SK-N-SH treated with all-trans-retinoic acid at 6 μM for 48 hours (cell line): ENCODE results near the gene IVNS1ABP.

Experiments used
- ATAC-seq: fragments of 200-7000 bp; cut with Tn5 transposase; 3 replicates; pipeline ENCODE4 v1.9.1; 2020; ENCODE audit warnings: mild to moderate bottlenecking, moderate library complexity
- BACH2 ChIP-seq: fragments of 250-450 bp; sonication (Bioruptor Pico); IDR thresholded peaks from 2 replicates; pipeline ENCODE4 v1.9.0; 2021; ENCODE audit warnings: mild to moderate bottlenecking, borderline replicate concordance
- CREB5 ChIP-seq: fragments of 250-450 bp; sonication (Bioruptor Pico); IDR thresholded peaks from 2 replicates; pipeline ENCODE4 v1.5.1; 2020; ENCODE audit warnings: low read depth, mild to moderate bottlenecking, moderate library complexity
- CSDC2 ChIP-seq: fragments of 250-450 bp; sonication (Bioruptor Pico); IDR thresholded peaks from 2 replicates; pipeline ENCODE4 v1.5.0; 2020; ENCODE audit warnings: mild to moderate bottlenecking, moderate library complexity
- ESRRG ChIP-seq: fragments of 250-450 bp; sonication (Bioruptor Pico); IDR thresholded peaks from 2 replicates; pipeline ENCODE4 v1.6.1; 2021; ENCODE audit warnings: mild to moderate bottlenecking
- GLIS3 ChIP-seq: fragments of 250-450 bp; sonication (Bioruptor Pico); IDR thresholded peaks from 2 replicates; pipeline ENCODE4 v1.5.0; 2020; ENCODE audit warnings: mild to moderate bottlenecking, moderate library complexity
- ISL1 ChIP-seq: fragments of 250-450 bp; sonication (Bioruptor Pico); IDR thresholded peaks from 2 replicates; pipeline ENCODE4 v2.1.2; 2022; ENCODE audit warnings: mild to moderate bottlenecking, moderate library complexity
- OSR1 ChIP-seq: fragments of 250-450 bp; sonication (Bioruptor Pico); IDR thresholded peaks from 2 replicates; pipeline ENCODE4 v1.8.0; 2022; ENCODE audit warnings: moderate library complexity, mild to moderate bottlenecking, inconsistent platforms
- PATZ1 ChIP-seq: fragments of 250-450 bp; sonication (Bioruptor Pico); IDR thresholded peaks from 2 replicates; pipeline ENCODE4 v1.8.0; 2020; ENCODE audit warnings: mild to moderate bottlenecking, moderate library complexity, borderline replicate concordance
- POU6F1 ChIP-seq: fragments of 250-450 bp; sonication (Bioruptor Pico); IDR thresholded peaks from 2 replicates; pipeline ENCODE4 v1.8.0; 2021; ENCODE audit warnings: low read depth, mild to moderate bottlenecking, moderate library complexity, borderline replicate concordance
- RARB ChIP-seq: fragments of 250-450 bp; sonication (Bioruptor Pico); IDR thresholded peaks from 2 replicates; pipeline ENCODE4 v1.8.0; 2021; ENCODE audit warnings: mild to moderate bottlenecking, moderate library complexity
- SNAI2 ChIP-seq: fragments of 250-450 bp; sonication (Bioruptor Pico); IDR thresholded peaks from 2 replicates; pipeline ENCODE4 v1.5.0; 2020; ENCODE audit warnings: mild to moderate bottlenecking, moderate library complexity
- TCF4 ChIP-seq: fragments of 250-450 bp; sonication (Bioruptor Pico); IDR thresholded peaks from 2 replicates; pipeline ENCODE4 v1.8.0; 2021; ENCODE audit warnings: mild to moderate bottlenecking, moderate library complexity, borderline replicate concordance
- ZC3H10 ChIP-seq: fragments of 250-450 bp; sonication (Bioruptor Pico); IDR thresholded peaks from 2 replicates; pipeline ENCODE4 v1.5.1; 2021; ENCODE audit warnings: mild to moderate bottlenecking, moderate library complexity
- ZFP30 ChIP-seq: fragments of 450-650 bp; formaldehyde crosslinking; IDR thresholded peaks from 2 replicates; pipeline ENCODE4 v1.5.0; 2022; ENCODE audit warnings: mild to moderate bottlenecking, moderate library complexity
- ZNF70 ChIP-seq: fragments of 450-650 bp; formaldehyde crosslinking; IDR thresholded peaks from 2 replicates; pipeline ENCODE4 v1.5.0; 2020; ENCODE audit warnings: mild to moderate bottlenecking, moderate library complexity
- ZNF8 ChIP-seq: fragments of 450-650 bp; formaldehyde crosslinking; IDR thresholded peaks from 2 replicates; pipeline ENCODE4 v1.5.0; 2020; ENCODE audit warnings: mild to moderate bottlenecking, moderate library complexity
- TF ChIP-seq, protein P1 (sequence below): fragments of 250-450 bp; sonication (Bioruptor Pico); IDR thresholded peaks from 2 replicates; pipeline ENCODE4 v1.5.1; 2021; ENCODE audit warnings: mild to moderate bottlenecking, moderate library complexity

The IVNS1ABP gene

GRCh38 chr1:185291652-185292051 is 25.4 kb downstream of the IVNS1ABP start:
- no peak for ATAC-seq
- TF ChIP-seq, protein P1, sequence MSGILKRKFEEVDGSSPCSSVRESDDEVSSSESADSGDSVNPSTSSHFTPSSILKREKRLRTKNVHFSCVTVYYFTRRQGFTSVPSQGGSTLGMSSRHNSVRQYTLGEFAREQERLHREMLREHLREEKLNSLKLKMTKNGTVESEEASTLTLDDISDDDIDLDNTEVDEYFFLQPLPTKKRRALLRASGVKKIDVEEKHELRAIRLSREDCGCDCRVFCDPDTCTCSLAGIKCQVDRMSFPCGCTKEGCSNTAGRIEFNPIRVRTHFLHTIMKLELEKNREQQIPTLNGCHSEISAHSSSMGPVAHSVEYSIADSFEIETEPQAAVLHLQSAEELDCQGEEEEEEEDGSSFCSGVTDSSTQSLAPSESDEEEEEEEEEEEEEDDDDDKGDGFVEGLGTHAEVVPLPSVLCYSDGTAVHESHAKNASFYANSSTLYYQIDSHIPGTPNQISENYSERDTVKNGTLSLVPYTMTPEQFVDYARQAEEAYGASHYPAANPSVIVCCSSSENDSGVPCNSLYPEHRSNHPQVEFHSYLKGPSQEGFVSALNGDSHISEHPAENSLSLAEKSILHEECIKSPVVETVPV (CRISPR knock-in tag) = no peak
- TF ChIP-seq CREB5 (no peak), TCF4 (no peak), ZFP30 (no peak), GLIS3 (no peak), ISL1 (CRISPR knock-in tag) (no peak)
- TF ChIP-seq, all 23 proteins: peak for 0

GRCh38 chr1:185291159-185291558 is 25.9 kb downstream of the IVNS1ABP start:
- no peak for TF ChIP-seq ESRRG (CRISPR knock-in tag)
- no peak for TF ChIP-seq BACH2 (CRISPR knock-in tag)
- TF ChIP-seq RARB (CRISPR knock-in tag) = no peak
- TF ChIP-seq PATZ1 = no peak
- TF ChIP-seq ZNF70 (CRISPR knock-in tag) = no peak
- TF ChIP-seq ZNF8 (CRISPR knock-in tag) = no peak
- no peak for TF ChIP-seq SNAI2 (CRISPR knock-in tag)
- TF ChIP-seq CREB5 = no peak
- no peak for TF ChIP-seq TCF4
- TF ChIP-seq ISL1 (CRISPR knock-in tag) = no peak
- no peak for TF ChIP-seq POU6F1 (CRISPR knock-in tag)
- no peak for TF ChIP-seq OSR1 (CRISPR knock-in tag)
- TF ChIP-seq, all 23 proteins: peak for 0
- ATAC-seq = no peak; the same call in 2 of the 3 replicates

- no peak for ATAC-seq
- TF ChIP-seq ISL1 (CRISPR knock-in tag) = no peak
- TF ChIP-seq PATZ1 = no peak
- no peak for TF ChIP-seq OSR1 (CRISPR knock-in tag)
- TF ChIP-seq CREB5 = no peak
- no peak for TF ChIP-seq CSDC2 (CRISPR knock-in tag)
- no peak for TF ChIP-seq ZC3H10 (CRISPR knock-in tag)
- TF ChIP-seq, protein P1 (CRISPR knock-in tag) = no peak
- no peak for TF ChIP-seq ZFP30
- TF ChIP-seq TCF4 = no peak
These were observed 27.2 kb downstream of the IVNS1ABP start for GRCh38 chr1:185289880-185290279.
